GM19463 (cell line): ENCODE data around the gene DUSP15.

Experiments used
- ATAC-seq: cut with Tn5 transposase; IDR thresholded peaks from one replicate; pipeline ENCODE4 v1.9.1; 2021; ENCODE audit warnings: mild to moderate bottlenecking, moderate library complexity; ENCODE audit not compliant: unreplicated experiment

DUSP15 gene

DNA sequence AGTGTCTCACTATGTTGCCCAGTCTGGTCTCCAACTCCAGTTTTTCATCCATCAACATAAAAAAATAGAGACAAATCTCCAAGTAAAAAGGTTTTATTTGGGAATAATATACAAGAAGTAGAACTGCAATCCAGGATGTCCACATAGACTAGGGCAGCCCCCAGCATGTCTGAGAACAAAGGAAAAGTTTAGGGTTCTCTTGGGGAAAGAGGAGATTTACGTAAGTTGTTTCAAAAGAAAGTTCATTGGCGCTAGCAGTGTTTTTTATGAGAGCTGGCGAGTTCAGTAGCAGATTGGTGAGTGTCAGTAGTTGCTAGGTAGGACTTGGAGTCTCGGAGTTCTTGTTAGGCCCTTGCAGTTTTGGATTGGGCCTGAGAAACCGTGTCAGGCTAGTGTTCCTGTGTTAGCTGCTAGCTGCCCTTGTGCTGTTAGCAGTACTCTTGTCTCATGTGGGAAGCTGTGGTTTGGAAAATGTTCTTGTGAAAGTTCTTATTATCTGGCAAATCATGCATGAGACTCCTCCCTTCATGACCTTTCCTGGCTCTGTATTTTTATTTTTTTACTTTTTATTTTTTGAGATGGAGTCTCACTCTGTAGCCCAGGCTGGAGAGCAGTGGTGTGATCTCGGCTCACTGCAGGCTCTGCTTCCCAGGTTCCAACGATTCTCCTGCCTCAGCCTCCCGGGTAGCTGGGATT is 24.8 kb upstream of the DUSP15 start:
- ATAC-seq = peak; percentile 99

DNA sequence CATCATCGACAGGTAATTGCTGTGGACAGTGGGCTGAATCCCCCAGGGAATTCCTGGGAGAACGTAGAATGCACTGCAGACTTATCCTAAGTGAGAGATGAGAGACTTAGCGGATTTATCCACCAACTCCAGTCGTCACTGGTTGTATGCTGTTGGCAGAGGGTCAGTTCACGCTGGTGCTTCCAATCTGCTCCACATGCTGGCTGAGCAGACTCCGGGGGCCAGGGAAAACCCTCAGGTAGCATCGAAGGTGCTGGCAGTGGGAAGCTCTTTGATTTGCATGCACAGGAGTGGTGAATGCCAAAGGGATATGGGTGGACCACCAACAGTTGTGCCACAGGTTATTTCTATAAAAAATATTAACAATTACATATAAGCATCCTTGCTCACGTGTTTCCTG is 20.3 kb upstream of the DUSP15 start:
- no peak for ATAC-seq

DNA sequence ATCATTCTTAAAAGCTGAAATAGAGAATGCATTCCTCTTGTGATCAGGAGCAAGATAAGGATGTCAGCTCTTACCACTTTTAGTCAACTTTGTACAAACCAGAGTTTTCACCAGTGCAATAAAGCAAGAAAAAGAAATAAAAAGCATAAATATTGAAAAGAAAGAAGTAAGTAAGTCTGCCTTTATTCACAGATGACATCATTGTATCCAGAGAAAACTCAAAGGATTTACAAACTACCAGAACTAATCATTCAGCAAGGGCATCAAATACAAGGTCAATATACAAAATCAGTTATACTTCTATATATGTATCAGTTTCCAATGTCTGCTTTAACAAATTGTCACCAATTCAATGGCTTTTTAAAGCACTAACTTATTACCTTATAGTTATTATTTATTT is 13.5 kb upstream of the DUSP15 start:
- no peak for ATAC-seq

DNA sequence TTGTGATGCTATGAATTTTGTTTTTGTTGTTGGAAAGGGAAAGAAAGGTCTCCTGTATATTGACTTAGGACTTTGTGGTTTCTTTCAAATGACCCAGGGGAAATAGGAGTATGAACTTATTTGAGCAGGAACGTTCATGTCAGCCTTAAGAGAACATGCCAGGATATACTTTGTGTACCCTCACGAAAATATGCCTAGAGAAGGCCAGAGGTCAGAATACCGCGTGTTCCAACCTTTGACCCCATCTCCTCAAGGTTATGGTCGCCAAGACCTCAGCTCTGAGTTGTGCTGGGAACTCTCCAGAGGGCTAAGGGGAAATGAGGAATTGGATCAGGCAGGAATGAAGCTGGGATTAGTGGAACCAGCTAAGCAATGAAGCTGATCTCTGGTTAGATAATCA is 11.6 kb upstream of the DUSP15 start:
- ATAC-seq = no peak

DNA sequence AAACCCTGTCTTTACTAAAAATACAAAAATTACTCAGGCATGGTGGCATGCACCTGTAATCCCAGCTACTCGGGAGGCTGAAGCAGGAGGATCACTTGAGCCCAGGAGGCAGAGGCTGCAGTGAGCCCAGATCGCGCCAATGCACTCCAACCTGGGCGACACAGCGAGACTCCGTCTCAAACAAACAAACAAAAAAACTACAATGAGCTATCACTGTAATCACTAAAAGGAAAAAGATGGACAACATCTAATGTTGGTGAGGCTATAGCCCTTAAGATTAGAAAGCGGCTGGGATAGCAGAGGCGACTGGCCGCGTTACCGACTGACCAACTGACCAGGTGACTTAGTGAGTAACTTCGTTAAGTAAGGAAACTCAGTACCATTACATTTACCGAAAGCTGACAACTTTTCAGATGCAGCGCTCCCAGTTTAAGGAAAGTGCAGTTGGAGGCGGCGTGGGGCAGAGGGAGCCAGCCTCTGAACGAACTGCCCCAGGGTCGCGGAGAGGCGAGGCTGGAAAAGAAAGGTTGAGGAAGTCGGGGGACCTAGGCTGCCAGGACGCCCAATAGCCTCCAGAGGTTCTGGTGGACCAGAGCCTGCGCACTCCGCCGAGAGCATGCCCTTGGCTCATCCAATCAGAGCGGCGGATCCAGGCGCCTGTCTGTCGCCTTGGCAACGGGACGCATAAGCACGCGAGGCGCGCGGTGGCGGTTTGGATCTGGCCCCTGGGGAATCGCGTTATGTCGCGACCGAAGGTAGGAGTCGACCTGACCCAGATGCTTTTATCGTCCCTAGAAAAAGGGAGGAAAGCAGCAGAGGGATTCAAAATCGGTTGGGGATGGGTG is 9.0 kb upstream of the DUSP15 start:
- ATAC-seq = peak; percentile 93

DNA sequence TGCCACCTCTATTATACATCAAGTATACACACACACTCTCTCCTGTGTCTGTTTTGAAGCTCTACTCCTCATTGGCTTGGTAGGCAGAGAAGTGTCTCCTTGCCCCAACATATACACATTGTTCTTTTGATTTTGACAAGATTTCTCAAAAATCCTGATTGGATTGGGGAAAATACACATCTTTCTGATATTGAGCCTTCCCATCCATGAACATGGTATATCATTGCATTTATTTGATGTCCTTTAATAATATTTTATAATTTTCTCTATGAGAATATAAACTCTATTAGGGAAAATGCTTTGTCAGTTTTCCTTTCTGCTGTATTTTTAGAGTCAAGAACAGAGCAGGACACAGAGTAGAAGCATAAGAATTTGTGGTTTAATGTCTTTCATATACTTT is 7.4 kb upstream of the DUSP15 start:
- no peak for ATAC-seq

DNA sequence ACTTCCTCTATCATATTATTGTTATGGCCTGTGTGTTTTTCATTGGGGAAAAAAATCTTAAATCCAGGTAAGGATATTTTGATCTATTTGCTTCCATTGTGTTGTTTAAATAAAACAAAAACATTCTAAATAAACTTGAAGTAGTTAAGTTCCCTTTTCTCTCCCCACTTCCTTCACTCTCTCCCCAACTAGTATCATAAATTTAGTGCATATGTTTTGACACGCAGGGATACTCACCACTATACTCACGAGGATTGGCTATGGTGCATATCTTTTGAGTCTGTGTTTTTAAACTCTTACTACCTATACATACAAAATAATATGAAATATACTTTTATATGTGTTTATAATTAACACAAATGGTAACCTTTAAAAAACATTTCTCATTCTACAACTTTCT is 5.3 kb upstream of the DUSP15 start:
- ATAC-seq = no peak

DNA sequence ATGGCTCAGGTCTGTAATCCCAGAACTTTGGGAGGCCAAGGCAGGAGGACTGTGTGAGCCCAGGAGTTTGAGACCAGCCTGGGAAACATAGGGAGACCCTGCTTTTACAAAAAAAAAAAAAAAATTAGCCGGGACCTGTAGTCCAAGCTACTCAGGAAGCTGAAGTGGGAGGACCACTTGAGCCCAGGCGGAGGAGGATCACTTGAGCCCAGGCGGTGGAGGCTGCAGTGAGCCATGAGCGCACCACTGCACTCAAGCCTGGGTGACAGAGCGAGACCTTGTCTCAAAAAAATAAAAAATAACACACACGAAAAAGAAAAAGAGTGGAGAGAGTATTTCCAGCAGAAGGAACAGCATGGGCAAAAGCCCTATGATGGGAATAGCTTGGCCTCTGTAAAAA is 2.1 kb upstream of the DUSP15 start:
- no peak for ATAC-seq

DNA sequence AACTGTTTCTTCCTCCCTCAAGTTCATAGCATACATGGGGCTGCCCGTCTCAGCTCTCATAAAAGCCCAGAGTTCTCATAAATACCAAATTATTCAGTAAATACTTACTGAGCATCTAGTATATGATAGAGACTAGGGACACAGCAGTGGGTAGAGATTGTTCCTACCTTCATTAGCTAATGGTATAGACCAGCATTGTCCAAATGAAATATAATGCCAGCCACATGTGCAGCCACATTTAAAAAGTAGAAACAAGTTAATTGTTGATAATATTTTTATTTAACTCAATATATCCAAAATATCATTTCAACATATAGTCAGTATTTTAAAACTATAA is 1.3 kb upstream of the DUSP15 start:
- ATAC-seq = no peak

DNA sequence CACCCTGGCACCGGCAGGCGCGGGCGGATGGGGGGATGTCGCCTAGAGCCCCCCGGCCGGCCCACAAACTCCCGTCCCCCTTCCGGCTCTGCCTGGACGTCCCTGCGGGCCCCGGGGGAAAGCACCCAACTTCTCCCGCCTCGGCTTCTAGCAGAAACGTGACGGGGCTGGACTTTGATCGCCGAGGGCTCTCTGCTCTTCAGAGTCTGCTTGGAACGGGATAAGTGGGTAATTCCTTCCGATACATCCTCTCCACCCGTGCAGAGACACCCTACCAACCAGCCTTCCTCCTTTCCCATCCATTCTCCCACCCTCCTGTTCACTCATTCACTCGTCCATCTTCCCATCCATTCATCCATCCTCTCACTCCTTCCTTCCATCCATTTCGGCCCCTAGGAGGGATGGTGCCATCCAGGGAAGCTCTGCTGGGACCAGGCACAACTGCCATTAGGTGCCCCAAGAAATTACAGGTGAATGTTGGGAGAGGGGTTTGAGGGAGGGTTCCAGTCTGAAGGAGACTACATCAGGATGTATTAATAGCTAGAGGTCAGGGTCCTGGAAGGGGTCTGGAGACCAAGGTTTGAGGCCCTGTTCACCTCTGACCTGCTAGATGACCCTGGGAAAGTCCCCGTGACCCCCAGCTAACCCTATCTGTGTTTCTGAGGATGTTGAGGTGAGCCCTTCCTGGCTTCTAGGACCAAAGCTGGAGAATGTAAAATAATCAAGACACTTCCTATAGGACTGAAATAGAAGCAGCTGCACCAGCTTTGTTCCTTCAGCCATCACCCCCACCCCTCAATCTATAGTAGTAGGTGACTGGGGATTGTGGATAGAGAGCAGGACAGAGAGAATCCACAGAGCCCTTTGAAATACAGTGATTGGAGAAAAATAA is 645 bp upstream of the DUSP15 start:
- no peak for ATAC-seq

DNA sequence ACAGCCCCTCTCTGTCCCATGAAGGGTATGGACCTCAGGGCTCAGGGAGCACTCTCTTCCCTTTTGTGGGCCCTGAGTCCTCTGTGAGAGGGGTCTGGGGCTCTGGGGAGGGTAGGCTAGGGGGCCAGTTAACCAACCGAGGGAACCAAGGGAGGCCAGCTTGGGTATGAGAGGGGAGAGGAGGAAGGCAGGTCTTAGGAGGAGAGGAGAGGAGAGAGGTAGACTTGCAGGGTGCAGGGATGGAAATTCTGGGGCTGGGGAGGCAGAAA is 720 bp downstream of the DUSP15 start:
- no peak for ATAC-seq

DNA sequence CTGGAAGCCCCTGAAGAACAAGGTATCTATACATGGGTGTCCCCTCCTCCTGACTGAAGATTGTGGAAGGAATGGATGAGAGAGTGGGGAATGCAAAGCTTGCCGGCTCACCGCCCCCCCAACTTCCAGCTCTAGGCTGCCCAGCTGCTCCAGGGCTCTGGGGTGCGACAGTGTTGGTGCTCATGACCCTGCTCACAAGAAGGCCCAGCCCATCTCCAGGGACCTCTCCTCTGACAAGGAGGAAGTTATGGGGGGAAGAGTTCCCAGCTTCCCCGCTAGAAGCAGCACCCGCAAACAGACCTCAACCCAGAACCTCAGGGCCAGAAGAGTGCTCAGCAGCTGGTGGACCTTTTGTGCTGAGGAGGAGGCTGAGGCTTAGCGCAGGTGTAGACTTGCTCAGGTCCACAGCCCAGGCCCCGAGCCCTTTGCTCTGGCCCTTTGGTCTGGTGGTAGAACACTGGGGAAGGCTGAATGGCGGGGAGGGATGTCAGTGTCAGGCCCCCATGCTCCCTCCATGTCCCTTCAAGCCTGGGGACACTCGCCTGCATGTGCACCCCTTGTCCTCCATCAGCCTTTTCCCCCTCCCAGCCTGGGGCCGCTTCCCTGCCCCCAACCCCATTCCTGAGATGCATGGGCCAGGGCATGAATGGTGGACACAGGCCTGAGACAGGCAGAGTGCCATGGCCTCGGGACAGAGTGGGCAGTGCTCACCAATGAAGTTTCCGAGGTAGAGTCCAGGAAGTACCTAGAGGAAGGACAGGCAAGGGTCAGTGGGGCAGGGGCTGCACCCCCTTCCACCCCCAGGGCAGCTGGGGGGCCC is 1.3 kb downstream of the DUSP15 start:
- no peak for ATAC-seq

DNA sequence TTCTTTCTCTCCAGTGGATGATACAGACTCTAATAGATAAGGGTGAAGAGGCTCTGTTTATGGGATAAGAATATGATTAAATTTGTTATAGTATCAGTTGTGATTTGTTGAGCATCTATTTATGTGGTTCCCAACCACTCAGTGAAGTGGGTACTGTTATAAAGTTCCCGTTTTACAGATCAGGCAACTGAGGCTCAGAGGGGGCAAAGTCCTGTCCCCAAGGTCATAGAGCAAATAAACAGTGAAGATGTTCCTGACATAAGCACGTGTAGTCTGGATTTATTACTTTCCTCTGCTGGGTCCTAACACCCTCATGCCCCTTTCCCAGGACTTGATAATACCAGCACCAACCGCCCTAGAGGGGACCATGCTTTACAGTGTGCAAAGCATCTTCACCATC is 4.1 kb downstream of the DUSP15 start:
- no peak for ATAC-seq

DNA sequence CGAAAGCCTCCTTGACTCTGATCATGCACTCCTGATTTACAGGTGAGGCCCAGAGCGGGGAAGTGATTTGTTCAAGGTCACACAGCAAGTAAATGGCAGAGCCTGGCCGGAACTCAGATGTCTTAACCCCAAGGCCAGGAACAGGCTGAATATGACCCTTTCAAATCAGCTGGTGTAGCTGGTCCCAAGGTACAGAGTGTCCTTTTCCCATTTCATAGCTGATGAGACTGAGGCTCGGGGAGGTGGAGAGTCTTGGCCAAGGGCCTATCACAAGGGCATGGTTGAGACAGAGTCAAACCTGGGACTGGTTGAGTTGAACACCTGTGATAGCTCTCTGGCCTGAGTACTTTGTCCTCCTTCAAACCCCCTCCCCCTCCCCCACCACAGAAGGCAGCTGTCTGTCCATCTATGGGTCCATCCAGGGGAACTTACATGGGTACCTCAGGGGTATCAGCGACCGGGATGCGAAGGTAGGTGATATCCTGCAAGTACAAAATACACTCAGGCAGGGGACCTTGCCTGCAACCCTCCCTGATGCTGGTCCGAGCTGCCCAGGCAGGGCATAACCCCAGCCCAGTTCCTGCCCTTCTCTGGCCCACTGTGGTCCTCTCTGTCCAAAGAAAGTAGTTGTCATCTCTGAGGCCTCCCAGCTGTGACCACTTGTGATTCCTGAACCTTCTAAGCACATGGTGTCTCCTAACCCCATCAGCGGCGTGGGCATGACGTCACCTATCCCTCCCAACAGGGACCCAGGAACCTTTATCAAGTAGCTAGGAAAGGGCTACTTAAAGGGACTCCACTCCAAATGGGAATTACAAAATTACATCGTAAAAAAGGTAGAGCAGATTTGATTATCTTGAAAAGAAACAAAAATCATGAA is 5.6 kb downstream of the DUSP15 start:
- ATAC-seq = no peak

DNA sequence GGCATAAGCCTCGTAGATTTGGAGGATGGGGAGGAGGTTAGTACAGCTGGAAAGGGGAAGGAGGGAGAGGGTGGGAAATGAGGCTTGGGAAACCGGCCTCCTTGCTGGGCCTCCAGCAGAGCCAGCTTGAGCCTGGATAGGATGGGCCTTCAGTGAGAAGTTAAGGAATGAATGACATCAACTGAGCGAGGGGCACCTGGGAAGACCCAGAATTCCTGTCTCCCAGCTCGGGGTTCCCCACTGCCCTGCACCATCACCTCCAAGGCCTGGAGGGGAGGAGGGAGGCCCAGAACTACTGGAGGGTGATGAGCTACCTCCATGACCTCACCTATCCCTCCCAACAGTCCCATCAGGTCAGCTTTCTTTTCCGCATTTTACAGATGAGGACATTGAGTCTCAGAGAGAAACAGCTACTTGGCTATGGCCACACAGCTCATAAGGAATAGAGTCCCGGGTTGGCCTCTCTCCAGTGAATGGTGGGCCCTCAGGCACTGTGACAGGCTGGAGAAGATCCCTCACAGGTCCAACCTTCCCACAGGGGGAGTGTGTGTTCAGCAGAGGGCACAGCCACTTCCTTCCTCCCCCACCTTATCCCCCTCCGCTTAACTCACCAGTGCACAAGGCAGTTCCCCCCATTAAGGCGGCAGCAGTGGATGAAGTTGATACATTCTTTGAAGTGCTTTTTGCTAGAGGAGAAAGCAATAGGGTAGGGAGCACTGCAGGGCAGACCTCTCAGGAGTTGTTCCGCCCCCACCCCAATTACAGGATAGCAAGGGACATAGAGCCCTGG is 6.8 kb downstream of the DUSP15 start:
- no peak for ATAC-seq

DNA sequence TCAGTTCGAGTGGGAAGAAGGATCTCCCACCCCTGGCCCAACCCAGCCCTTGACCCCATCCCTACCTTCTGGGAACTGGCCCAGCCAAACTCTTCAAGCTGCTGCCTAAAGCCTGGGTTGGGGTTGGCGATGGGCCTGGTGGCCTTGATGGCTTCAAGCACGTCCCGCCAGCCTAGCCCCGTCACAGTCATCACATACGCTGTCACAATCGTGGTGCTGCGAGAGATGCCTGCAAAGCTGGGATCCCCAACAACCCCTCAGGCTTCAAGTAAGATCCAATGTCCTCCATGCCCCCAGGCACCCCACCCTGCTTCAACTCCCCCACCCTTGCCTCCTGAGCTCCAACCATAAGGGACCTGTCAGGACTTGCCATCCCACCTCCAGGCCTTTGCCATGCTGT is 7.8 kb downstream of the DUSP15 start:
- no peak for ATAC-seq

DNA sequence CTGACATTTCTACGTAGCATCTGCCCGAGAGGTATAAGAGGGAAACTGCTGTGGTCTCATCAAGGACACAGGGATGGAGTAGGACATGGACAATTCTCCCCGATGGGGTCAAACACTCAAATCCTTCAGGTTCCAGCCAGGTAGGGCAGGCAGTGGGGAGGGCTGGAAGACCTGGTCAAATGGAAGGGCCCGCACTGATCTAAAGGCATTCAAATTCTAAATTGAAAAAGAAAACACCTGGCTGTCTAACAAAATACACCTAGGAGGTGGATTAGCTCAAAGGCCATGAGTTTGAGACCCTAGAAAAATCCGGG is 8.2 kb downstream of the DUSP15 start:
- no peak for ATAC-seq

DNA sequence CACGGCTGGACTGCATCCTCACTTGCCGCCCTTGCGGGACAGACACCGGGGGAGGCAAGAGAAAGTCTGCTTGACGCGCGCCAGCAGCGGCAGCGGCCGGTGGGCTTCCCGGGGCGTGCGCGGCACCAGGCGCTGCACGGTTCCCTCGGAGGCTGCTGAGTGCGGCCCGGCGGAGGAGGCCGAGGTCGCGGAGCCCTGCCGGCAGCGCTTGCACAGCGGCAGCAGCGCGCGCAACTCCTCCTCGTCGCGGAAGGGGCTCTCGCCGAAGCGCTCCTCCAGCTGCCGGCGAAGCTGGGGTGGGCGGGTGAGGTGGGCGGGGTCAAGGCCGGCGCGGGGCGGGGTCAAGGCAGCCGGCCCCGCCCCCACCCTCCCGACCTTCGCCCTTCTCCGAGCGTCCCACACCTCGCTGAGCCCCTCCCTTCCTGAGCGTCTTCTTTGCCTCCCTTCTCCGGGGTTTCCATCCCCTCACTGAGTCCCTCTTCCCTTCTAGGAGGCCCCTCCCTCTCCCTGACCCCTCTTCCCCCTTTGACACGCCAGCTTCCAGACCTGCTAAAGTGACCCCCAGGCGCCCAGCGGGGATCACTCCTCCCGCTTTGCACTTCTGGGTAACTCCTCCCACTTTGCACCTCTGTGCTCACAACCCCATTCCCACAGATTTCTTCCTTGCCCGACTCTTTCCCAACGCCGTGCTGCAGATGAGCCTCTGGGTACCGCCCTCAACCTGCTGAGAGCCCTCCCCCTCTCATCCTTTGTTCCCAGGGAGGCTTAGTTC is 8.8 kb downstream of the DUSP15 start:
- ATAC-seq = peak; percentile 64

DNA sequence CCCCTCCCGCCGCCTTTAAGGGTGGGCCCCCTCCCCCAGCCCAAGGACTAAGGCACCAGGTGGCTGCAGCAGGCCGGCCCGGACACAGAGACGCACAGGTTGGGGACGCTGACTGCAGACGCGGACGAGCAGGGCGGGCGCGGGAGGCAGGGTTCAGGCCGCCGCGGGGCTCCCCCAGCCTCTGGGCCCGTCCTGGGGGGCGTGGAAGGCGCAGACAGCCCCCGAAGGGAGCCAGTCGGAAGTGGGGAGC is 9.3 kb downstream of the DUSP15 start:
- ATAC-seq = peak; percentile 28
